Gastroesophageal sphincter (tissue), 4 donors: ENCODE results near the gene GJB3. TPM values are rescaled to one million over a fixed set of nuclear protein-coding genes. Genes with fewer than 3 reads are reported as not detected.

Experiments
- ATAC-seq: fragments of 150-250 bp; one replicate; pipeline ENCODE4 v1.9.1; 2016; ENCODE audit warnings: mild to moderate bottlenecking, moderate library complexity
- H3K27ac ChIP-seq, 4 donors: fragments of 200-600 bp; sonication (generic) in 3 of 4; 1 replicate in 3 of 4; 2 replicates in 1 of 4; pipeline ENCODE4 v1.5.1; 2016 to 2019
- H3K27me3 ChIP-seq: fragments of 200-600 bp; sonication (generic); one replicate; pipeline ENCODE4 v1.5.1; 2019
- H3K36me3 ChIP-seq, 2 donors: fragments of 200-600 bp; sonication (generic); one replicate each; pipeline ENCODE4 v1.5.1; 2019; ENCODE audit warnings: control low read depth in 1 of 2
- H3K4me1 ChIP-seq, 3 donors: fragments of 200-600 bp; sonication (generic); 1 replicate in 2 of 3; 2 replicates in 1 of 3; pipeline ENCODE4 v1.5.1; 2016 to 2019; ENCODE audit warnings: control low read depth in 2 of 3
- H3K4me3 ChIP-seq, 2 donors: fragments of 200-600 bp; sonication (generic); one replicate each; pipeline ENCODE4 v1.5.1; 2019; ENCODE audit warnings: mild to moderate bottlenecking in 1 of 2, moderate library complexity in 1 of 2
- H3K9me3 ChIP-seq, 3 donors: fragments of 200-600 bp; sonication (generic); one replicate each; pipeline ENCODE4 v1.5.1; 2017 to 2019; ENCODE audit warnings: control low read depth in 2 of 3
- CTCF ChIP-seq, 4 experiments: fragments of 200-600 bp in 2 of 4; fragments of 450-650 bp in 2 of 4; sonication (generic) in 1 of 4; IDR thresholded peaks; one replicate each; pipeline ENCODE4 v1.5.1; 2017 to 2019; ENCODE audit warnings: antibody characterized with exemption in 4 of 4, mild to moderate bottlenecking in 2 of 4, moderate library complexity in 2 of 4
- EP300 ChIP-seq: sonication (generic); formaldehyde crosslinking; IDR thresholded peaks from one replicate; pipeline ENCODE4 v1.6.1; 2017; ENCODE audit warnings: antibody characterized with exemption, mild to moderate bottlenecking
- POLR2A ChIP-seq, 2 donors: fragments of 450-650 bp; IDR thresholded peaks; one replicate each; pipeline ENCODE4 v1.6.1; 2017; ENCODE audit warnings: antibody characterized with exemption in 2 of 2, mild to moderate bottlenecking in 2 of 2, moderate library complexity in 1 of 2
- POLR2AphosphoS5 ChIP-seq: sonication (generic); formaldehyde crosslinking; IDR thresholded peaks from one replicate; pipeline ENCODE4 v1.6.1; 2017; ENCODE audit warnings: antibody characterized with exemption
- WGBS, 2 donors: methylation state at CpG; one replicate each; pipeline ENCODE4 v1.1.5; 2018; ENCODE audit warnings: low coverage in 1 of 2; 5-methylcytosine and 5-hydroxymethylcytosine counted together
- total RNA-seq, 4 donors: library from RNA; depleted of rRNA; stranded (reverse); fragments of >200 nt; gene quantifications; one replicate each; pipeline ENCODE4 v1.1.0, GENCODE V29; 2016

GJB3 gene
- total RNA-seq, 4 donors from 2014 or later = 1.1 to 6.4 TPM; not detected in 2

DNA sequence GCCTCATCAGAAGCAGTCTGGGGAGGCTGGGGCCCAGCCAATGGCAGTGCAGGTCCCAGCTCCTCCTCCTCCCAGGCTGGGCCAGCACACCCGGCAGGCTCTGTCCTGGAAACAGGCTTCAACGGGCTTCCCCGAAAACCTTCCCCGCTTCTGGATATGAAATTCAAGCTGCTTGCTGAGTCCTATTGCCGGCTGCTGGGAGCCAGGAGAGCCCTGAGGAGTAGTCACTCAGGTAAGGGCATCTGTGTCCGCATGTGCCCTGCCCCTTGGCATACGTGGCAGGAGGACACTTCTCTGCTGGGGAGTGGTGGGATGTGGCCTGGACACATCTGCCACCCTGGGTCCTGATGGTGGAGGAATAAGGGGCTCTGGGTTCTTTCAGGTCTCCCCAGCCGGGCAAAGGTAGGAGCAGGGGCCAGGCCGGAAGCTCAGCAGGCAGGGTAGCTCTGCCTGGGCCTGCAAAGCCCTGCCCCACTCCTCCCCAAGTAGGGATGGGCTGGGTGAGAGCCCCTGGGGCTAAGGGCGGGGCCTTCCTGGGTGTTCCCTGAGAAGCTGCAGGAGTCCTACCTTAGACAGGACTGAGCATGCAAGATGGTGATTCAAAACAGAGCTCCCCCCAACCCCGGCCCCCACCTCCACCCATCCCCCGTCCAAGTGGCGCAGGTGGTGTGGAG lies 25.9 kb upstream of the GJB3 start, which contains the start of gene GJB5:
TSS of gene GJB5 (plus strand) at position 84 of the 674 bp plus-strand sequence. CDS start 2,284 bp downstream, outside the sequence.
- TF ChIP-seq POLR2A (IDR thresholded peaks at IDR 0.05) = no peak
- no peak for TF ChIP-seq EP300
- no peak for TF ChIP-seq CTCF (IDR thresholded peaks at IDR 0.05)
- TF ChIP-seq POLR2AphosphoS5 = no peak
- Histone ChIP-seq H3K4me3 (no peak within 1 kb of the TSS), H3K36me3 (no peaks in the 10 kb centered on the region), H3K27me3 (peaks cover 37% of the 10 kb centered on the region), H3K27ac (no peak within 1 kb of the TSS), H3K4me1 (no peaks in the 10 kb centered on the region), H3K9me3 (no peaks in the 10 kb centered on the region)
- 40% methylated on average over 3 of the region's 13 CpGs; no CpG with 5 or more reads in 1 of the 2 donors for WGBS, 2 donors
- ATAC-seq = no peak

DNA sequence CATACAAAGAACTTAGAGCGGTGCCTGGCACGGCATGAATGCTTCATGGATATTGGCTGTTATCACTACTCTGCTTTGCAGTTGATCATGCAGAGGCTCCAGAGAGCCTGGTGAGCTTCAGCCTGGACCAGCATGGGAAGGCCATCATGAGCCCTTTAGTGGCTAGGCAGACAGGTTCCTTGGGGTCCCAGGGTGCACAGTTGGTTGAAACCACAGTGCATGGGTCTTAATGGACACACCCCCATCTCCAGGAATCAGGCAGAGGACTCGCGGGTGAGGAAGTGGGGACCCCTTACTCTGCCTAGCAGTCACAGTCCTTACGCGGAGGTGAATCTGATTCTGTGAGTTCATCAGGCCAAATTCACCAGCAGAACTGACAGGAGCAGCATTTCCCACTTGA lies 25.1 kb upstream of the GJB3 start:
- peaks cover 37% of the 10 kb centered on the region for H3K27me3 ChIP-seq
- H3K4me1 ChIP-seq = no peaks in the 10 kb centered on the region
- H3K27ac ChIP-seq = no peak overlapping the region
- no peaks in the 10 kb centered on the region for H3K36me3 ChIP-seq
- H3K9me3 ChIP-seq = no peaks in the 10 kb centered on the region
- no peak for TF ChIP-seq CTCF (IDR thresholded peaks at IDR 0.05)
- TF ChIP-seq POLR2A (IDR thresholded peaks at IDR 0.05) = no peak
- no peak for TF ChIP-seq EP300
- no peak for TF ChIP-seq POLR2AphosphoS5
- 95 to 100% methylated on average over 1 to 3 of the region's 6 CpGs for WGBS, 2 donors
- H3K4me3 ChIP-seq = no peak overlapping the region
- ATAC-seq = no peak

DNA sequence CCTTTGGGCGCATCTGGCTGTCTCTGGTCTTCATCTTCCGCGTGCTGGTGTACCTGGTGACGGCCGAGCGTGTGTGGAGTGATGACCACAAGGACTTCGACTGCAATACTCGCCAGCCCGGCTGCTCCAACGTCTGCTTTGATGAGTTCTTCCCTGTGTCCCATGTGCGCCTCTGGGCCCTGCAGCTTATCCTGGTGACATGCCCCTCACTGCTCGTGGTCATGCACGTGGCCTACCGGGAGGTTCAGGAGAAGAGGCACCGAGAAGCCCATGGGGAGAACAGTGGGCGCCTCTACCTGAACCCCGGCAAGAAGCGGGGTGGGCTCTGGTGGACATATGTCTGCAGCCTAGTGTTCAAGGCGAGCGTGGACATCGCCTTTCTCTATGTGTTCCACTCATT lies 23.6 kb upstream of the GJB3 start:
- no peak overlapping the region for H3K27ac ChIP-seq
- peaks cover 40% of the 10 kb centered on the region for H3K27me3 ChIP-seq
- no peak overlapping the region for H3K4me3 ChIP-seq
- WGBS, 2 donors = 86 to 99% methylated on average over 4 to 14 of the region's 21 CpGs
- TF ChIP-seq CTCF (IDR thresholded peaks at IDR 0.05) (no peak), POLR2AphosphoS5 (no peak), EP300 (no peak), POLR2A (IDR thresholded peaks at IDR 0.05) (no peak)
- no peaks in the 10 kb centered on the region for H3K4me1 ChIP-seq
- no peak for ATAC-seq
- H3K36me3 ChIP-seq = no peaks in the 10 kb centered on the region
- no peaks in the 10 kb centered on the region for H3K9me3 ChIP-seq

GRCh38 chr1:34758751-34759150 lies 22.3 kb upstream of the GJB3 start:
- no peak for ATAC-seq
- TF ChIP-seq EP300 (no peak), CTCF (IDR thresholded peaks at IDR 0.05) (no peak), POLR2AphosphoS5 (no peak), POLR2A (IDR thresholded peaks at IDR 0.05) (no peak)
- Histone ChIP-seq H3K4me3 (no peak overlapping the region), H3K27ac (no peak overlapping the region), H3K9me3 (no peaks in the 10 kb centered on the region), H3K4me1 (no peaks in the 10 kb centered on the region), H3K27me3 (peaks cover 52% of the 10 kb centered on the region), H3K36me3 (no peaks in the 10 kb centered on the region)
- 0 to 43% methylated on average over 1 to 3 of the region's 4 CpGs for WGBS, 2 donors
